ENCODE results near the gene EYS.
"Not testable (repeated sequence)": the region's sequence is repeated elsewhere in the genome, so short reads cannot be mapped to it uniquely, and the experiment has no call there.

EYS gene

GRCh38 chr6:64469405-64469804, 1237.6 kb downstream of the EYS start:
- H3K27ac ChIP-seq (ENCODE audit: low read length); H3K27me3 ChIP-seq (replicated peaks; ENCODE audit: insufficient read depth, low read length); H3K9ac ChIP-seq (ENCODE audit: low read length); H2AFZ ChIP-seq (ENCODE audit: low read length); H3K4me3 ChIP-seq (ENCODE audit: low read length); H3K79me2 ChIP-seq (ENCODE audit: low read length); H3F3A ChIP-seq (ENCODE audit: insufficient read depth, low read length); H4K20me1 ChIP-seq (ENCODE audit: insufficient read depth, low read length); H3K4me1 ChIP-seq (ENCODE audit: low read length); H3K36me3 ChIP-seq (replicated peaks; ENCODE audit: insufficient read depth, low read length); H3K9me3 ChIP-seq (replicated peaks; ENCODE audit: insufficient read depth, low read length); DNase-seq; H3K9me2 ChIP-seq (replicated peaks; ENCODE audit: insufficient read depth, low read length); H3K4me2 ChIP-seq (ENCODE audit: low read depth, low read length): not testable (repeated sequence)
- TF ChIP-seq CTCF (IDR thresholded peaks at IDR 0.05; ENCODE audit: low read length): 0 out of 2 replicates have a peak, but pooled peaks have one; percentile 3

GRCh38 chr6:64467656-64468055, 1239.4 kb downstream of the EYS start:
- DNase-seq: no peak
- H3K9ac ChIP-seq (ENCODE audit: low read length): no peak overlapping the region
- H3K4me2 ChIP-seq (ENCODE audit: low read depth, low read length): no peak overlapping the region

GRCh38 chr6:64459411-64459944, 1247.5 kb downstream of the EYS start:
- Histone ChIP-seq H3K4me3 (ENCODE audit: low read length) (no peak overlapping the region), H3K36me3 (replicated peaks; ENCODE audit: insufficient read depth, low read length) (no peaks in the 10 kb centered on the region), H3K4me1 (ENCODE audit: low read length) (no peaks in the 10 kb centered on the region), H3K9me3 (replicated peaks; ENCODE audit: insufficient read depth, low read length) (no peaks in the 10 kb centered on the region), H2AFZ (ENCODE audit: low read length) (no peak overlapping the region), H3K79me2 (ENCODE audit: low read length) (no peaks in the 10 kb centered on the region), H3K9me2 (replicated peaks; ENCODE audit: insufficient read depth, low read length) (no peaks in the 10 kb centered on the region), H3K27ac (ENCODE audit: low read length) (no peak overlapping the region), H3K4me2 (ENCODE audit: low read depth, low read length) (no peak overlapping the region), H3K9ac (ENCODE audit: low read length) (no peak overlapping the region), H3F3A (ENCODE audit: insufficient read depth, low read length) (no peaks in the 10 kb centered on the region), H3K27me3 (replicated peaks; ENCODE audit: insufficient read depth, low read length) (no peaks in the 10 kb centered on the region), H4K20me1 (ENCODE audit: insufficient read depth, low read length) (no peaks in the 10 kb centered on the region)
- TF ChIP-seq CTCF (IDR thresholded peaks at IDR 0.05; ENCODE audit: low read length): no peak
- no peak for TF ChIP-seq EZH2 (optimal IDR thresholded peaks at IDR 0.05; ENCODE audit: low read depth, low read length)
- no peak for TF ChIP-seq EZH2phosphoT487 (IDR thresholded peaks at IDR 0.05; ENCODE audit: low read length)
- no peak for DNase-seq

More at GRCh38 chr6:64467656-64468055, 1239.4 kb downstream of the EYS start:
- Histone ChIP-seq H2AFZ (ENCODE audit: low read length) (no peak overlapping the region), H3K79me2 (ENCODE audit: low read length) (no peaks in the 10 kb centered on the region), H4K20me1 (ENCODE audit: insufficient read depth, low read length) (no peaks in the 10 kb centered on the region), H3K27me3 (replicated peaks; ENCODE audit: insufficient read depth, low read length) (no peaks in the 10 kb centered on the region), H3K36me3 (replicated peaks; ENCODE audit: insufficient read depth, low read length) (no peaks in the 10 kb centered on the region), H3K9me3 (replicated peaks; ENCODE audit: insufficient read depth, low read length) (no peaks in the 10 kb centered on the region), H3K9me2 (replicated peaks; ENCODE audit: insufficient read depth, low read length) (no peaks in the 10 kb centered on the region), H3K4me3 (ENCODE audit: low read length) (no peak overlapping the region), H3F3A (ENCODE audit: insufficient read depth, low read length) (no peaks in the 10 kb centered on the region), H3K27ac (ENCODE audit: low read length) (no peak overlapping the region), H3K4me1 (ENCODE audit: low read length) (no peaks in the 10 kb centered on the region)
- no peak for TF ChIP-seq CTCF (IDR thresholded peaks at IDR 0.05; ENCODE audit: low read length)
- TF ChIP-seq EZH2 (optimal IDR thresholded peaks at IDR 0.05; ENCODE audit: low read depth, low read length): no peak
- TF ChIP-seq EZH2phosphoT487 (IDR thresholded peaks at IDR 0.05; ENCODE audit: low read length): no peak

DNA sequence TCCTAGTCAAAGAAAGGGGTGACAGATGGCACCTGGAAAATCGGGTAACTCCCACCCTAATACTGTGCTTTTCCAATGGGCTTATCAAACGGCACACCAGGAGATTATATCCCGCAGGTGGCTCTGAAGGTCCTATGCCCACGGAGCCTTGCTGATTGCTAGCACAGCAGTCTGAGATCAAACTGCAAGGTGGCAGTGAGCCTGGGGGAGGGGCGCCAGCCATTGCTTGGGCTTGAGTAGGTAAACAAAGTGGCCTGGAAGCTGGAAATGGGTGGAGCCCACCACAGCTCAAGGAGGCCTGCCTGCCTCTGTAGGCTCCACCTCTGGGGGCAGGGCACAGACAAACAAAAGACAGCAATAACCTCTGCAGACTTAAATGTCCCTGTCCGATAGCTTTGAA, 1258.9 kb downstream of the EYS start:
- not testable (repeated sequence) for H3K27me3 ChIP-seq (replicated peaks; ENCODE audit: insufficient read depth, low read length); H3K4me3 ChIP-seq (ENCODE audit: low read length); H3K27ac ChIP-seq (ENCODE audit: low read length); H3K9me2 ChIP-seq (replicated peaks; ENCODE audit: insufficient read depth, low read length); H3K9ac ChIP-seq (ENCODE audit: low read length); H4K20me1 ChIP-seq (ENCODE audit: insufficient read depth, low read length); H2AFZ ChIP-seq (ENCODE audit: low read length); H3K4me2 ChIP-seq (ENCODE audit: low read depth, low read length); H3K36me3 ChIP-seq (replicated peaks; ENCODE audit: insufficient read depth, low read length); H3F3A ChIP-seq (ENCODE audit: insufficient read depth, low read length); H3K79me2 ChIP-seq (ENCODE audit: low read length); DNase-seq; H3K9me3 ChIP-seq (replicated peaks; ENCODE audit: insufficient read depth, low read length); H3K4me1 ChIP-seq (ENCODE audit: low read length)

Data from MM.1S (cell line).